ENCODE results near the gene NCAPD3. TPM values are rescaled to one million over a fixed set of nuclear protein-coding genes. Genes with fewer than 3 reads are reported as not detected.

NCAPD3 gene
- total RNA-seq, 4 donors from 2014 or later = 8.0 to 22.2 (median 17.5) TPM

- peaks cover 9 to 98% (median 17%) of the 10 kb centered on the region in 3 donors for H3K36me3 ChIP-seq
- DNase-seq = no peak
- H3K4me3 ChIP-seq = no peak overlapping the region
- H3K27ac ChIP-seq = no peak overlapping the region
- TF ChIP-seq CTCF (IDR thresholded peaks at IDR 0.05) = no peak
- TF ChIP-seq POLR2A (IDR thresholded peaks at IDR 0.05) = no peak
- intact Hi-C loops (cut with DNase I) = no loop called here
- no peaks in the 10 kb centered on the region for H3K27me3 ChIP-seq
- 92 to 95% methylated on average over 13 to 24 of the region's 28 CpGs for WGBS, 2 donors
- no peaks in the 10 kb centered on the region for H3K9me3 ChIP-seq
- no peaks in the 10 kb centered on the region for H3K4me1 ChIP-seq
Measured at GRCh38 chr11:134155946-134156865, 67.6 kb downstream of the NCAPD3 start.

GRCh38 chr11:134155456-134155855 is 68.3 kb downstream of the NCAPD3 start:
- Histone ChIP-seq H3K36me3 (peaks cover 8 to 98% (median 17%) of the 10 kb centered on the region in 3 donors), H3K27me3 (no peaks in the 10 kb centered on the region), H3K4me1 (no peaks in the 10 kb centered on the region), H3K27ac (no peak overlapping the region), H3K9me3 (no peaks in the 10 kb centered on the region), H3K4me3 (no peak overlapping the region)
- TF ChIP-seq CTCF (IDR thresholded peaks at IDR 0.05) = no peak
- TF ChIP-seq POLR2A (IDR thresholded peaks at IDR 0.05) = no peak
- intact Hi-C loops (cut with DNase I) = no loop called here
- no peak for DNase-seq
- WGBS, 2 donors = 95 to 97% methylated on average over 6 to 13 of the region's 16 CpGs

GRCh38 chr11:134154441-134154840 is 69.3 kb downstream of the NCAPD3 start:
- Histone ChIP-seq H3K9me3 (no peaks in the 10 kb centered on the region), H3K27me3 (no peaks in the 10 kb centered on the region), H3K27ac (no peak overlapping the region), H3K36me3 (peaks cover 8 to 98% (median 8%) of the 10 kb centered on the region in 3 donors), H3K4me3 (no peak overlapping the region), H3K4me1 (no peaks in the 10 kb centered on the region)
- TF ChIP-seq CTCF (IDR thresholded peaks at IDR 0.05) (no peak), POLR2A (IDR thresholded peaks at IDR 0.05) (no peak)
- DNase-seq = no peak
- 72 to 95% methylated on average over 3 of the region's 11 CpGs for WGBS, 2 donors
- intact Hi-C loops (cut with DNase I) = no loop called here

- Histone ChIP-seq H3K27ac (peak overlapping the region in 3 of 4 donors; percentile 34 to 57 (median 49)), H3K36me3 (peaks cover 5 to 96% (median 8%) of the 10 kb centered on the region in 3 donors), H3K4me3 (no peak overlapping the region), H3K9me3 (no peaks in the 10 kb centered on the region), H3K27me3 (no peaks in the 10 kb centered on the region), H3K4me1 (no peaks in the 10 kb centered on the region)
- WGBS, 2 donors = 92 to 96% methylated on average over 18 to 25 of the region's 30 CpGs
- TF ChIP-seq CTCF (IDR thresholded peaks at IDR 0.05) (no peak), POLR2A (IDR thresholded peaks at IDR 0.05) (no peak)
- intact Hi-C loops (cut with DNase I) = no loop called here
- DNase-seq = no peak
Measured at GRCh38 chr11:134153147-134153905, 70.4 kb downstream of the NCAPD3 start.

- Histone ChIP-seq H3K27me3 (no peaks in the 10 kb centered on the region), H3K4me1 (no peaks in the 10 kb centered on the region), H3K36me3 (peaks cover 5 to 96% (median 8%) of the 10 kb centered on the region in 3 donors), H3K27ac (peak overlapping the region in 3 of 4 donors; percentile 34 to 57 (median 49)), H3K9me3 (no peaks in the 10 kb centered on the region), H3K4me3 (no peak overlapping the region)
- no peak for DNase-seq
- intact Hi-C loops (cut with DNase I) = no loop called here
- TF ChIP-seq CTCF (IDR thresholded peaks at IDR 0.05) (no peak), POLR2A (IDR thresholded peaks at IDR 0.05) (no peak)
- WGBS, 2 donors = 61 to 94% methylated on average over 3 to 5 of the region's 9 CpGs
Measured at GRCh38 chr11:134152696-134153095, 71.1 kb downstream of the NCAPD3 start.

Data from esophagus squamous epithelium (tissue), 5 donors.